A549 (cell line): ENCODE measurements around the gene TMEM106C.

Source experiments
- CEBPB ChIP-seq, 2 experiments: fragments of >200 bp in 1 of 2; sonication (Bioruptor Twin) in 1 of 2; formaldehyde crosslinking in 1 of 2; IDR thresholded peaks; 2 replicates each; pipeline ENCODE4 v1.6.1; 2012 to 2016
- EP300 ChIP-seq, 2 experiments: fragments of >200 bp; sonication (Bioruptor Twin); formaldehyde crosslinking; IDR thresholded peaks; 2 replicates in 1 of 2; 3 replicates in 1 of 2; pipeline ENCODE4 v1.6.1; 2016 to 2017
- FOSL2 ChIP-seq, 2 experiments: fragments of 450-650 bp in 1 of 2; fragments of >200 bp in 1 of 2; sonication (Bioruptor Twin) in 1 of 2; formaldehyde crosslinking; IDR thresholded peaks; 2 replicates each; pipeline versions ENCODE4 v1.5.0 to v1.6.1; 2016 to 2020; ENCODE audit warnings: mild to moderate bottlenecking in 1 of 2, moderate library complexity in 1 of 2
- KDM5A ChIP-seq: fragments of 200-600 bp; sonication (generic); IDR thresholded peaks from 2 replicates; pipeline ENCODE4 v1.6.1; 2016; ENCODE audit warnings: antibody characterized with exemption, mild to moderate bottlenecking
- POLR2A ChIP-seq: IDR thresholded peaks from 2 replicates; pipeline ENCODE4 v1.6.1; 2012; ENCODE audit warnings: mild to moderate bottlenecking, low read length
- TP53 ChIP-seq: fragments of 250-450 bp; sonication (Bioruptor Pico); IDR thresholded peaks from 2 replicates; pipeline ENCODE4 v1.5.0; 2021; ENCODE audit warnings: mild to moderate bottlenecking, moderate library complexity
- TF ChIP-seq, protein P1 (sequence below): fragments of >200 bp; sonication (Bioruptor Twin); formaldehyde crosslinking; IDR thresholded peaks from 3 replicates; pipeline ENCODE4 v1.5.1; 2016
- TF ChIP-seq, protein P2 (sequence below): IDR thresholded peaks from 2 replicates; pipeline ENCODE4 v1.6.1; 2012

DNA sequence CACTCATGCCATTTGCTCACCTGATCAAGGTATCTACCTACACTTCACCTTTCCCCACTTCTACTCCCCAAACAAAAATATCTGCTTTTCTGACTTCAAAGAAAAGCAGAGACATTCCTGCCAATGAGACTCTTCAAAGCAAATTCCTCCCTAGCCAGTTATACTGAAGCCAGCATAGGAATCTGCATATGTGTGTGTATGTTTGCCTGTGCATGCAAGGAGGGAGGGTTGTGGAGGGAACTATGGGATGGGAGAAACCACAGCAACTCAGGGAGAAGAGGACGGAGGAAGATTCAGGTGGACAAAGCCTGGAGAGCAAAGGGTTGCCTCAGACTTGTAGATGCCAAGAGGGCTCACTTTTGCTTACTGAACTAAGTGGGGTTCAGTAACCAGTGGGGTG is 32.2 kb upstream of the TMEM106C start:
- TF ChIP-seq KDM5A, result no peak
- TF ChIP-seq, protein P1, sequence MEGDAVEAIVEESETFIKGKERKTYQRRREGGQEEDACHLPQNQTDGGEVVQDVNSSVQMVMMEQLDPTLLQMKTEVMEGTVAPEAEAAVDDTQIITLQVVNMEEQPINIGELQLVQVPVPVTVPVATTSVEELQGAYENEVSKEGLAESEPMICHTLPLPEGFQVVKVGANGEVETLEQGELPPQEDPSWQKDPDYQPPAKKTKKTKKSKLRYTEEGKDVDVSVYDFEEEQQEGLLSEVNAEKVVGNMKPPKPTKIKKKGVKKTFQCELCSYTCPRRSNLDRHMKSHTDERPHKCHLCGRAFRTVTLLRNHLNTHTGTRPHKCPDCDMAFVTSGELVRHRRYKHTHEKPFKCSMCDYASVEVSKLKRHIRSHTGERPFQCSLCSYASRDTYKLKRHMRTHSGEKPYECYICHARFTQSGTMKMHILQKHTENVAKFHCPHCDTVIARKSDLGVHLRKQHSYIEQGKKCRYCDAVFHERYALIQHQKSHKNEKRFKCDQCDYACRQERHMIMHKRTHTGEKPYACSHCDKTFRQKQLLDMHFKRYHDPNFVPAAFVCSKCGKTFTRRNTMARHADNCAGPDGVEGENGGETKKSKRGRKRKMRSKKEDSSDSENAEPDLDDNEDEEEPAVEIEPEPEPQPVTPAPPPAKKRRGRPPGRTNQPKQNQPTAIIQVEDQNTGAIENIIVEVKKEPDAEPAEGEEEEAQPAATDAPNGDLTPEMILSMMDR, result no peak
- TF ChIP-seq FOSL2 (IDR thresholded peaks at IDR 0.05), result no peak
- TF ChIP-seq FOSL2 (CRISPR knock-in tag; IDR thresholded peaks at IDR 0.05), result no peak
- no peak for TF ChIP-seq POLR2A
- no peak for TF ChIP-seq TP53 (CRISPR knock-in tag)
- TF ChIP-seq, protein P2, sequence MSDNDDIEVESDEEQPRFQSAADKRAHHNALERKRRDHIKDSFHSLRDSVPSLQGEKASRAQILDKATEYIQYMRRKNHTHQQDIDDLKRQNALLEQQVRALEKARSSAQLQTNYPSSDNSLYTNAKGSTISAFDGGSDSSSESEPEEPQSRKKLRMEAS, result no peak
- TF ChIP-seq EP300 (IDR thresholded peaks at IDR 0.05), result no peak
- no peak for TF ChIP-seq CEBPB (IDR thresholded peaks at IDR 0.05)
